GM21529 (cell line): Measurements from ENCODE around the gene FBXW11.

Source experiments
- ATAC-seq: cut with Tn5 transposase; IDR thresholded peaks from one replicate; pipeline ENCODE4 v1.9.1; 2021; ENCODE audit not compliant: unreplicated experiment

Gene FBXW11

GRCh38 chr5:172006321-172007174, at the start of gene FBXW11:
TSS of gene FBXW11 (minus strand) at chr5:172006638. CDS start at chr5:172006502, 136 bp downstream.
- peak; percentile 78 for ATAC-seq

- no peak for ATAC-seq
Measured at GRCh38 chr5:172055996-172056395, 49.6 kb upstream of the FBXW11 start.

GRCh38 chr5:172055421-172055820, 49.0 kb upstream of the FBXW11 start:
- no peak for ATAC-seq

- no peak for ATAC-seq
Measured at GRCh38 chr5:172054611-172055153, 48.2 kb upstream of the FBXW11 start.

- ATAC-seq, result no peak
Measured at GRCh38 chr5:172052450-172053236, 46.2 kb upstream of the FBXW11 start.

- no peak for ATAC-seq
Measured at GRCh38 chr5:172051643-172052339, 45.4 kb upstream of the FBXW11 start.

GRCh38 chr5:172050080-172050479, 43.6 kb upstream of the FBXW11 start:
- no peak for ATAC-seq

GRCh38 chr5:172049226-172049796, 42.9 kb upstream of the FBXW11 start:
- ATAC-seq, result no peak

- no peak for ATAC-seq
Measured at GRCh38 chr5:172048539-172049101, 42.2 kb upstream of the FBXW11 start.

- no peak for ATAC-seq
Measured at GRCh38 chr5:172048170-172048422, 41.7 kb upstream of the FBXW11 start.

- no peak for ATAC-seq
Measured at GRCh38 chr5:172046593-172046992, 40.2 kb upstream of the FBXW11 start.

GRCh38 chr5:172045315-172045632, 38.8 kb upstream of the FBXW11 start:
- no peak for ATAC-seq

GRCh38 chr5:172044631-172045314, 38.3 kb upstream of the FBXW11 start:
- ATAC-seq, result no peak

- ATAC-seq, result no peak
Measured at GRCh38 chr5:172043865-172044264, 37.4 kb upstream of the FBXW11 start.

GRCh38 chr5:172042183-172042582, 35.7 kb upstream of the FBXW11 start:
- no peak for ATAC-seq

- ATAC-seq, result no peak
Measured at GRCh38 chr5:172038167-172038566, 31.7 kb upstream of the FBXW11 start.

GRCh38 chr5:172035049-172035448, 28.6 kb upstream of the FBXW11 start:
- peak; percentile 91 for ATAC-seq

- no peak for ATAC-seq
Measured at GRCh38 chr5:172031894-172032461, 25.5 kb upstream of the FBXW11 start.

- no peak for ATAC-seq
Measured at GRCh38 chr5:172029876-172030275, 23.4 kb upstream of the FBXW11 start.

- ATAC-seq, result no peak
Measured at GRCh38 chr5:172028167-172028566, 21.7 kb upstream of the FBXW11 start.
